NOMO-1 (cell line): ENCODE measurements around the gene HYAL1.

Experiments
- DNase-seq, 2 experiments: peaks; one replicate each; lab custom pipeline; 2025; ENCODE audit not compliant: unreplicated experiment in 2 of 2; lab: John Stamatoyannopoulos, UW

HYAL1 gene

DNA sequence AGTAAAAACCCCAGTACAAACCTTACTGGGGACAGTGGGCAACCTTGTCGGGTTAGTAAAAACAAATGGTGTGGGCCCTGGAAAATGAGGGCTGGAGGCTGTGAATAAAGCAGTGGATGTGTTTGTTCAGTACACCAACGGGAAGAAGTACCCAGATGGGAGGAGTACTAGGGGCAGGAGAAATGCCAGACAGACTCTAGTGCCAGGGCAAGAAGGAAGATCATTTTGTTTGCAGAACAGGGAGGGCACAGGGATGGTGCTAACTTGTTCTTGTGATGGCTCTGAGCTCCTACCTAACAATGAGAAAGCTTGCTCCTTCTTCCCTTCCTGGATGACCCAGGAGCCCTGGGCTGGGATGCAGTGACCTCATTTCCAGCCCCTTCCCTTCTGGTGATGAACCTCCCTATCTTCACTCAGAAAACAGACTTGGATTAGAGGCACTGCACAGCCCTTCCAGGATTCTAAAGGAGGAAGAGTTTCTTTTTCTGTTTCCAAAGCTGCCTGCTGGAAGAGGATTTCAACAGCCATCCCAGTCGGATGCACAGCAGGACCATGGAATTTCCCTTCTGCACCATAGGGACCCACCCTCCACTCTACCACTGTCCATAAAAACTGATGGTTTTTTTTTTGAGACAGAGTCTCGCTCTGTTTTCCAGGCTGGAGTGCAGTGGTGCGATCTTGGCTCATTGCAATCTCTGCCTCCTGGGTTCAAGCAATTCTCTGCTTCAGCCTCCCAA lies 31.1 kb upstream of the HYAL1 start:
- DNase-seq: no peak

GRCh38 chr3:50333744-50334328 lies 30.5 kb upstream of the HYAL1 start:
- DNase-seq: no peak

- DNase-seq: no peak
Observed at GRCh38 chr3:50331364-50331907, 28.1 kb upstream of the HYAL1 start.

- DNase-seq: no peak
Observed at GRCh38 chr3:50330330-50330729, 27.0 kb upstream of the HYAL1 start.

DNA sequence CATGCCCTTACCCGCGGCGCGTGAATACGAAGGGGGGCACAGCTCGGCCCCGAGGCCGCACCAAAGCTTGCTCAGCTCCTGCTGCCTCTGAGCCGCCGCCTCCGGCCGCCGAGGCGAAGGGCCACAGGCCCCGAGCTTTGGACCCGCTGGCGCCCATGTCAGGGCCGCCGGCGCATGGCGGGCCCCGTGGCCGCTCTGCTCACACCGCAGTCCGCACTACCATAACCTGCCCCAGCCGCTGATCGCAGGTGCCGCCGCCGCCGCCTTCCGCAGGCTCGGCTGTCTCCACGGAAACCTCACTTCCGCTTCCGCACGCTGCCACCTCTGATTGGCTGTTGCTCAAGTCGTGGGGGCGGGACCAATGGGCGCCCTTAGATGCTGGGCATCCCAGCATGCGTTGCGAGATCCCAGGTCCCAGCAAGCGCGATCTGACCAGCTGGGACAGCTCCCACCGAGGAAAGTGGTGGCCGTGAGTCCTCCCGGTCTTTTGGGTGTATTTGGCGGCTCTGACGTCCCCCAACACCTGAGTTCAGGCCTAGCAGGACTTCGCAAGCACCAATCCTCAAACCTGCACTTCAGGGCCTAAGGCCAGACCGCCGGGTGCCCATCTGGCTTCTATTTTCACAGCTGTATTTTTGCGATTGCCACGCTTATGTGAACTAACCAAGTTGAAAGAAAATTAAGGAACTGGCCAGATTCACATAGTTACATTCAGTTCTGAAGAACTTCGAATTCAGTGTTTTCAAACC lies 24.7 kb upstream of the HYAL1 start, which contains the start of gene TUSC2:
Gene TUSC2 (minus strand): TSS at position 281 of the 749 bp plus-strand sequence. CDS start 124 bp downstream, at position 157.
- peak; percentile 94 for DNase-seq

DNA sequence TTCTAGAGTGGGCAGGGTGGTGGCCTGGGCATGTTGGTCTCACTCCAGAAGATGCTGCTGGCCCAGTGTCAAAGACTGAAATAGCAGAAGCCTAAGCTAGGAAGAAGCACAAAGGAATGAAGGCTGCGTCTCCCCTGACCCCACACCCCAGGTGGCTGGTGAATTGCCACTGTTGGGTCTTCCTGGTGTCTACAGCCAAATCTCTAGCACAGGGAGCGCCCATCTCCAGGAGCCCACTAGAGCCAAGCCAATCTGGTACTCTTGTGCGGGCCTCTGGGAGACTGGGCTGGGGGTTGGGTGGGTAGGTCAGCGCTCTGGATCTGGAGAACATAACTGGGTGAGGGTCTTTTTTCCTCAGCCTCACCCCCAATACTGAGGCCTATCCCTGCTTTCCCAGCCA lies 23.8 kb upstream of the HYAL1 start:
- DNase-seq: no peak

- no peak for DNase-seq
Observed at GRCh38 chr3:50326182-50326541, 22.8 kb upstream of the HYAL1 start.

DNA sequence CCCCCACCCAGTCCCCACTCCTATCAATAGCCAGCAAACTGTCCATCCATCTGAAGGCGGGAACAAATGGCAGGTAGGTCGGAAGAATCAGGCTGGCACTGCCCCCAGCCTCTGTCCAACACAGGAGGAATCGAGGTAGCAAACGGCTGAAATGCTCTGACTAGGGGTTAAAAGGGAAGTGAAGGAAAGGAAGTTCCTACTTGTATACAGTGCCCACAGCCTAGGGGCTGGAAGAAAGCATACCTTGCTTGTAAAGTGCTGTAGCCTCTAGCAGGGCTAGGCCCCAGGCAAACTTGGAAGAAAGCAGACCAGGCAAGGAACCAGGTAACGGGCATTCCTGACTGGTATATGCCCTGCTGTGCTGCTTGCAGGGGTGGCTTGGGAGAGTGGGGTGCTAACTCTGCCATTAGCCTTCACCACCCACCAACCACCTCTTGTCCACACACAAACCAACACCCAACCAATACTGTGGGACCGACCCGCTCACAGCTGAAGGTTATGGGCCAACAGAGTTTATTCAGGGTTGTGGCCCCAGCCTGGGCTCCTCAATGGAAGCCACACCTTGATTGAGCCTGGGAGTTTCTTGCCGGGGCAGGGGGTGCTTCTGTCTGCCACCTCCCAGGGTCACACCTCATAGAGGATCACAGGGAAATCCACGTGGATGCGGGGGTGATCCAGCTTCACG lies 22.3 kb upstream of the HYAL1 start:
- no peak for DNase-seq

- no peak for DNase-seq
Observed at GRCh38 chr3:50325113-50325480, 21.7 kb upstream of the HYAL1 start.

DNA sequence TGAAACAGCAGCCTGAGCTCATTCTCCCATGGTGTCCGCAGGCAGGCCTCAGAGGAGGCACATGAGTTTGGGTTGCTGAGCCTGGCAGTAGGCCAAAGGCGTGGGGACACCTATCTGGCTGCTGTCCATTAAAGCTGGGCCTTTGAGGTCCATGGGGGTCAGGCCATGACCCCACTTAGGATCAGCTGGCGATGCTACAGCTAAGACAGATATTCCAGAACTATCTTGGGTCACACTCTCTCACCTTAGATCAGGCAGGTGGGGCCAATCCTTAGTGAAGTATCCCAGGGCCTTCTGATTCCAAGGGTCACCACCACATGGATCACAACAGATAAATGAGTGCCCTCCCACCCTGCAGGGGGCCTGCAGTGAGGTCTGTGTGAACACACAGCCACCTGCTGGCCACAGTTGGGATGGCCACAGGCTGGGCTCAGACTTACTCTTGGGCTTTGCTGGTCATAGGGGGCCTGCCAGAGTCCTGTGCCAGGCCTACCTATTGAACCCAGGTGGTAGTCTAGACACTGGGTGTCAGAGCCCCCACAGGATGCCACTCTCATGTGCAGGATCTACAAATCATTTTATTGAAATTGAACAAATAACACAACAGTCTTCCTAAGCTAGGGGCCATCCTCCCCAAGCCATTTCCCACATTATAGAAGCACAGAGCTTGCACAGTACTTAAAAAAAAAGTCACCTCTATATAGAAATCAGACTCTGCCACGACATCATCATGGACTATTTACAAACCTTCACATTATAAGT lies 21.2 kb upstream of the HYAL1 start:
- peak; percentile 4 to 52 for DNase-seq

GRCh38 chr3:50323614-50324199 lies 20.3 kb upstream of the HYAL1 start:
- no peak for DNase-seq

- no peak for DNase-seq
Observed at GRCh38 chr3:50323092-50323600, 19.8 kb upstream of the HYAL1 start.

DNA sequence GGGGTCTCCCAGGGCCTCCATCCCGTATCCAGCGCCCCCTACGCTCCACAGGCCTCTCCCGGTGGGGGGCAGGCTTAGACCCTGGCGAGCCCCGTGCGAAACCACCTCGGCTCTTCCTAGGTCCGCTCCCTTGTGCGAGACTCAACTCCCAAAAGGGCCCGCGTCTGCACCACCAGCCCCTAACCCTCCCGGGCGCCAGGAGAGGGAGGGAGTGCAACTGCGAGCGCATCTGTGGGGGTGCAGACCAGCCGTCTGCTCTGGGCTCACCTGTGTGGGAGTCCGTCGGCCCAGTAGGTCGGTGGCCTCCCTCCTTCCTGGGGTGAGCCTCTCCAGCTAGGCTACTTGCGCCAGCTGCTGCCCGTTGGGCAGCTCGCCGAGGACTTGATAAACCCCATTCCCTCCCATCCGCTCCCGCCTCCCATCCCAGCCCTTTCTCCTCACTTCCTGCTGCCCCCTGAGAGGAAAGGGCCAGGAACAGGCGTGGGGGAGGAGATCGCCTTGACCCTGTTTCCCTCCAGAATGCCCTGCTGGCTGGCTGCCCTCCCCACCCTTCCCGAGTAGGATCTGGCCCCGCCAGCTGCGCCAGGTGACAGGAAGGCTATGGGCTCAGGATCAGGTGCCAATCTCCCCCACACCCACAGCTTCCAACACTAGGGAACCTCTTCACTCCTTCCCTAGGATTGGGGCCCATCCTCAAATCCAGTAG lies 19.2 kb upstream of the HYAL1 start, which contains the start of gene HYAL2:
Gene HYAL2 (minus strand): TSS at position 360 of the 706 bp plus-strand sequence. CDS start 2,256 bp downstream, outside the sequence.
- DNase-seq: no peak

- DNase-seq: no peak
Observed at GRCh38 chr3:50322115-50322385, 18.7 kb upstream of the HYAL1 start.

- DNase-seq: peak; percentile 84 to 90
Observed at GRCh38 chr3:50321336-50322114, 18.2 kb upstream of the HYAL1 start.

DNA sequence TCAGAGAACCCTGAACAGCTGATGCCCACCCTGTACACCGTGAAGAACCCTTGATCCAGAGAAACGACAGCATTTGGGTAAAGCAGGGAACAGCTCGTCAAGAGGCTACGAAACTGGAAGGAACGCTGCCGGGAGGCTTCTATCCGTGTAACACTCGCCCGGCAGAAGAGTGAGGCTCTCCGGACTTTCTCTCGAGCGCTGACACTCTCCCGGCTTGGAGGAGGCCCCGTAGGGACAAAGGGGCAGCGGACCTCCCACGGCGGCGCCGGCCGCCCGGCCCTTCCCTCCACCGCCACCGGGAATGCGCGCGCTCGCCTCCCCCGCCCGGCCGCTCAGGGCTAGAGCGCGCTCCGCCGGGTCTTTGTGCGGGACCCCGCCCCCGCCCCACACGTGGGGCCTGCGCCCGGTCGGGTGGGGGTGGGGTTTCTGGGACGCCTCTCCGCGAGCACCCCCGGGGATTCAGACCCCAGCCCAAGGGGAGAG lies 17.5 kb upstream of the HYAL1 start:
- DNase-seq: peak; percentile 43 to 49

DNA sequence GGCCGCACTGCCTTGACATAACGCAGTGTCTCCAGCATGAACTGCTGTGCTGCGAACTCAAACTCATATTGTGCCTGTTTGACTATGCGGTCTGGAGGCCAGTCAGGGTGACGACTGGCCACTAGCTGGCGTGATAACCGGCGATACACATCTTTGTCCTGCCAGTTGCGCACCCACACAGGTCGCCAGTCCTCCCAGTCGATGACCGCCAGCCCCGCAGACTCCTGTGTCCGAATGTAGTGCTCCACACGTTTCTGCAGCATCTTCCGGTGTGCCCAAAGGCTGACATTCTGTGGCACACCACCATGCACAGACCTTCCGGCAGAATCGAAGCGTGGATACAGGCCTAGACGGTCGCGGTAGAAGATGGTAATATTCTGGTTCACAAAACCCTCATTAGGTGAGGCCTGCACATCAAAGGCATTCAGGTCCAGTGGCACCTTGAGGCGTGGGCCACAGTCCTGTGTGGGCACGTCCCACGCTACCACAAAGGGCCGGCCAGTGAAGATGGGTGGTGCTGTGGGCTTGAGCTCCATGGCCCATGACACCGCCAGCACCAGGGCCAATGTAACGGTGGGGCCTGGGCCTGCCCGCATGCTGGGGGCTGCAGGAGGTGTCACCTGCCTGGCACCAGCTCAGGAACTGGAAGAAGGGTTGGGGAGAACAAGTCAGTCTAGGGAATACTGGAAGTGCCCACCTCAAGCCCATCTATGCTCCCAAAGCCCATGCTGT lies 16.7 kb upstream of the HYAL1 start:
- DNase-seq: no peak
